ENCODE results near the gene KRT9. TPM values are rescaled to one million over a fixed set of nuclear protein-coding genes. Genes with fewer than 3 reads are reported as not detected.

The KRT9 gene
- total RNA-seq, 2 experiments from 2014 or later = not detected

DNA sequence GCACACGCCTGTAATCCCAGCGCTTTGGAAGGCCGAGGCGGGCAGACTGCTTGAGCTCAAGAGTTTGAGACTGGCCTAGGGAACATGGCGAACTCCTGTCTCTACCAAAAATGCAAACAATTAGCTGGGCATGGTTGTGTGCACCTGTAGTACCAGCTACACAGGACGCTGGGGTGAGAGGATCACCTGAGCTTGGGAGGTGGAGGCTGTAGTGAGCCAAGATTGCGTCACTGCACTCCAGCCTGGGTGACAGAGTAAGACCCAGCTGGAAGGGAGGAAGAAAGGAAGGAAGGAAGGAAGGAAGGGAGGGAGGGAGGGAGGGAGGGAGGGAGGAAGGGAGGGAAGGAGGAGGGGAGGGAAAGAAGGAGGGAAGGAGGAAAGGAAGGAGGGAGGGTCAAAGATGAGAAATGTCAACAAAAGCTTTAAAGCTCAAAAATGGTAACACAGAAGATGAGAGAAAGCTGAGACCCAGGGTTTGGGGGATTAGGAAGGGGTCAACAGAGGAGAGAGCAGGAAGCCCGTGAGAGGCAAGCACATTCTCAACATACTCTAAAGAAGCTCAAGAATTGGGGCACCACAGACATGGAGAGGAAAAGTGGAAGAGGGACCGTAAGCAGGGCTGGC is 38.8 kb downstream of the KRT9 start:
- Mint-ChIP-seq H3K4me3 (no peak overlapping the region), H3K4me1 (ENCODE audit: low read depth) (peaks cover 3% of the 10 kb centered on the region), H3K36me3 (ENCODE audit: low read depth) (no peaks in the 10 kb centered on the region), H3K27ac (no peak overlapping the region), H3K9me3 (no peaks in the 10 kb centered on the region), H3K27me3 (peaks cover 50% of the 10 kb centered on the region)
- DNase-seq = no peak
- POLR2A ChIA-PET = interaction anchor here (1.0 kb wide), 1 partner anchor 9 kb away, joined by 4 read pairs; no protein-coding TSS in a partner anchor
- CTCF ChIA-PET = interaction anchor here (1.1 to 2.0 kb wide), 2 partner anchors 16 to 115 kb away, joined by 3 to 11 read pairs; no protein-coding TSS in a partner anchor
- intact Hi-C loops (cut with micrococcal nuclease) = no loop called here
- TF ChIP-seq, protein P1, sequence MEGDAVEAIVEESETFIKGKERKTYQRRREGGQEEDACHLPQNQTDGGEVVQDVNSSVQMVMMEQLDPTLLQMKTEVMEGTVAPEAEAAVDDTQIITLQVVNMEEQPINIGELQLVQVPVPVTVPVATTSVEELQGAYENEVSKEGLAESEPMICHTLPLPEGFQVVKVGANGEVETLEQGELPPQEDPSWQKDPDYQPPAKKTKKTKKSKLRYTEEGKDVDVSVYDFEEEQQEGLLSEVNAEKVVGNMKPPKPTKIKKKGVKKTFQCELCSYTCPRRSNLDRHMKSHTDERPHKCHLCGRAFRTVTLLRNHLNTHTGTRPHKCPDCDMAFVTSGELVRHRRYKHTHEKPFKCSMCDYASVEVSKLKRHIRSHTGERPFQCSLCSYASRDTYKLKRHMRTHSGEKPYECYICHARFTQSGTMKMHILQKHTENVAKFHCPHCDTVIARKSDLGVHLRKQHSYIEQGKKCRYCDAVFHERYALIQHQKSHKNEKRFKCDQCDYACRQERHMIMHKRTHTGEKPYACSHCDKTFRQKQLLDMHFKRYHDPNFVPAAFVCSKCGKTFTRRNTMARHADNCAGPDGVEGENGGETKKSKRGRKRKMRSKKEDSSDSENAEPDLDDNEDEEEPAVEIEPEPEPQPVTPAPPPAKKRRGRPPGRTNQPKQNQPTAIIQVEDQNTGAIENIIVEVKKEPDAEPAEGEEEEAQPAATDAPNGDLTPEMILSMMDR (IDR thresholded peaks at IDR 0.05) = no peak
- no peak for ATAC-seq

DNA sequence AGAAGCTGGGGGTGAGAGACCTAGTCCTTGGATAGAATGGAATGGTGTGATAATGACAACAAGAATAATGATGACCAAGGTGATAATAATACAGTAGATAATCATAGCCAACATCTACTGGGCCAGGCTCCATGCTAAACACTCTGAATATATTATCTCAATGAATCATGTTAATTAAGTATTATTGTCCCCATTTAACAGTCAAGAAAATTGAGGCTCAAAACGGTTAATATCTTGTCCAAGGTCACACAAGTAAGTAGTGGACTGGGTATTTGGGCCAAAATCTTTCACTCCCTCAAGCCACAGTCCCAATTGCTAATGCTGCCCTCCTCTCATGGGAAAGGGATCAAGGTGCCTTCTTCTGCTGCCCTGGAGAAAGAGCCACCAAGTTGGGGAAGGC is 39.9 kb downstream of the KRT9 start:
- ChIA-PET POLR2A (no interaction called here), CTCF (interaction anchor here (0.9 to 2.0 kb wide), 4 partner anchors 17 to 131 kb away, joined by 3 to 11 read pairs (median 3); no protein-coding TSS in a partner anchor)
- ATAC-seq (no peak), DNase-seq (no peak)
- peaks cover 3% of the 10 kb centered on the region for H3K4me1 Mint-ChIP-seq (ENCODE audit: low read depth)
- peaks cover 59% of the 10 kb centered on the region for H3K27me3 Mint-ChIP-seq
- no peak overlapping the region for H3K4me3 Mint-ChIP-seq
- H3K9me3 Mint-ChIP-seq = no peaks in the 10 kb centered on the region
- TF ChIP-seq, protein P1 (IDR thresholded peaks at IDR 0.05) = no peak
- no peaks in the 10 kb centered on the region for H3K36me3 Mint-ChIP-seq (ENCODE audit: low read depth)
- intact Hi-C loops (cut with micrococcal nuclease) = no loop called here
- H3K27ac Mint-ChIP-seq = no peak overlapping the region

DNA sequence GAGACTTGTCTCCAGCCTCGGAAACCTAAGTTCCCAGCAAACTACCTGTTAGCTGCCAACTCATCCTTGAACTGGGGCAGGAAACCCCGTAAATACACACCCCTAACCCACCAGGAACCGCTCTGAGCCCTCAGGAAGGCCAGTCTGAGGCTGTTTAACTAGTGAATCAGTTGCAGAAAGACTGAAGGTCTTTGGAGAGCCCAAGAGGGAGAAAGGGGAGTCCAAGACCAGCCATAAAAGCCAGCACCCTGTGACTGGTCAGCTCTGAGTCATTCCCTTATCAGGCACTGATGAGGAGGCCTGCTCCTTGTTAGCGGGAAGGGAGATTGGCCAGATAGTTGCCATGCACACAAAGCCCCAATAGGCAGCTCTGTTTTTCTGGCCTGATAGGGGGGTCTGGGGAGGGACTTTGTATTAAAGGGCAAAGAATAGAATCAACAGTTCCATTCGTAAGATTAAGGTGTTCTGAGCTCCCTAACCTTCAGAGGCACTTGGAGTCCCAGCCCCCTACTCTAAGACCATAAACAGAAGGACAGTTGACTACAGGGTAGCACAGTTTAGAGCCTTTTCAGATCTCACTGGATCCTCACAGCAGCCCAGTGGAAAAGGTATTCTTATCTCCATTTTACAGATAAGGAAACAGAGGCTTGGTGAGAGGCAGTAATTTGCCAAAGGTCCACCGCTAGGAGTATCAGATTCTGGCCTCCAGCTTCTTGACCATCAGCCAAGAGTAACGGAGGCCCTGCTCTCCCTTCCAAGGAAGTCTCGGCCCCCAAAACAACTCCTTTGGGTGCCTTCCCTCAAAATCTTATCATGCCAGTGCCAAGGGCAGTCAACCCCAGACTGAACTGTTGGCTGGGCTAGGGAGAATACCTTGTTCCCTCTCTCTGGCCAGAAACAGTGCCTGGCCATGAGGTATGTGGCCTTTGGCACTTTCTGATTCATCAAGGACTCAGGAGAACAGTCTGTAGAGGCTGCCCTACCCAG is 41.5 kb downstream of the KRT9 start:
- ATAC-seq (no peak), DNase-seq (no peak)
- Mint-ChIP-seq H3K27ac (no peak overlapping the region), H3K9me3 (no peaks in the 10 kb centered on the region), H3K36me3 (ENCODE audit: low read depth) (no peaks in the 10 kb centered on the region), H3K27me3 (peaks cover 61% of the 10 kb centered on the region), H3K4me3 (no peak overlapping the region), H3K4me1 (ENCODE audit: low read depth) (peaks cover 3% of the 10 kb centered on the region)
- TF ChIP-seq, protein P1 (IDR thresholded peaks at IDR 0.05) = no peak
- intact Hi-C loops (cut with micrococcal nuclease) = no loop called here
- ChIA-PET CTCF (interaction anchor here (1.3 to 1.6 kb wide), 3 partner anchors 19 to 133 kb away, joined by 4 to 5 read pairs (median 5); no protein-coding TSS in a partner anchor), POLR2A (no interaction called here)

DNA sequence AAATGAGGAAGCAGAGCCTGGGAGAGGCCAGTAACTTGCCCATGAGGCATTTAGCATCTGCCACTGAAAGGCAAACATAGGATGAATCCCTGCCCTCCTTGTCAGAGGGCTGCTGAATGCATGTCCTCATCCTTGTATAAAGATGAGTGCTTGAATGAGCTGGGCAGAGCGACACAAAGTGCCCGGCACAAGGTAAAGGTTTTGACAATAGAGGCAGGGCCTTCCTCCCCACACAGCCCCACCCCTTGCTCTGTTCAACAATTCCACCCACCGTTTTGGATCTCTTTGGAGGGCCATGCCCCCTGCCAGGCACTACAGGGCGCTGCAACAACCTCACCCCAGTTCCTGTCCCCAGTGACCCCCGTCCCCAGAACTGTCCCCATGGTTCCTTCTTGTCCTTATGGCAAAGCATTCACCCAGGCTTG is 42.4 kb downstream of the KRT9 start:
- H3K4me1 Mint-ChIP-seq (ENCODE audit: low read depth) = peaks cover 3% of the 10 kb centered on the region
- TF ChIP-seq, protein P1 (IDR thresholded peaks at IDR 0.05) = no peak
- POLR2A ChIA-PET = no interaction called here
- no peak overlapping the region for H3K27ac Mint-ChIP-seq
- ATAC-seq (no peak), DNase-seq (no peak)
- intact Hi-C loops (cut with micrococcal nuclease) = no loop called here
- H3K4me3 Mint-ChIP-seq = no peak overlapping the region
- CTCF ChIA-PET = interaction anchor here (0.7 to 1.6 kb wide), 3 partner anchors 20 to 133 kb away, joined by 3 to 5 read pairs (median 4); no protein-coding TSS in a partner anchor
- H3K9me3 Mint-ChIP-seq = no peaks in the 10 kb centered on the region
- H3K27me3 Mint-ChIP-seq = peaks cover 59% of the 10 kb centered on the region
- H3K36me3 Mint-ChIP-seq (ENCODE audit: low read depth) = no peaks in the 10 kb centered on the region
